CD14-positive monocyte (primary cell): Measurements from ENCODE around the gene CEL. TPM values are rescaled to one million over a fixed set of nuclear protein-coding genes. Genes with fewer than 3 reads are reported as not detected.
A peak's percentile ranks its signal among the peaks of the same experiment; 100 is the strongest.

Source experiments
- DNase-seq, 3 donors: peaks; one replicate each; pipeline ENCODE4 v3.0.0-alpha.2; 2011 to 2022
- H2AFZ ChIP-seq: 2 replicates; pipeline ENCODE4 v1.6.0; 2012; ENCODE audit warnings: mild to moderate bottlenecking, low read depth, low read length, inconsistent platforms; ENCODE audit not compliant: insufficient read depth, poor library complexity, severe bottlenecking
- H3K27ac ChIP-seq, 2 donors: 1 replicate in 1 of 2; 2 replicates in 1 of 2; pipeline ENCODE4 v1.5.1; 2012 to 2013; ENCODE audit warnings: low read length in 2 of 2, control low read depth in 1 of 2, inconsistent platforms in 1 of 2, low read depth in 1 of 2, mild to moderate bottlenecking in 1 of 2
- H3K27me3 ChIP-seq, 2 donors: one replicate each; pipeline versions ENCODE4 v1.6.0 to v1.6.1; 2011 to 2013; ENCODE audit warnings: low read length in 2 of 2; ENCODE audit not compliant: control insufficient read depth in 2 of 2, insufficient read depth in 2 of 2
- H3K36me3 ChIP-seq, 2 donors: replicated peaks in 1 of 2; 1 replicate in 1 of 2; 2 replicates in 1 of 2; pipeline versions ENCODE4 v1.5.1 to v1.6.1; 2012 to 2013; ENCODE audit warnings: low read length in 2 of 2, control low read depth in 1 of 2, inconsistent platforms in 1 of 2, mild to moderate bottlenecking in 1 of 2; ENCODE audit not compliant: insufficient read depth in 2 of 2, control insufficient read depth in 1 of 2
- H3K4me1 ChIP-seq, 2 donors: 1 replicate in 1 of 2; 2 replicates in 1 of 2; pipeline versions ENCODE4 v1.5.1 to v1.6.1; 2012 to 2013; ENCODE audit warnings: low read length in 2 of 2, control low read depth in 1 of 2, inconsistent platforms in 1 of 2, mild to moderate bottlenecking in 1 of 2, moderate library complexity in 1 of 2; ENCODE audit not compliant: insufficient read depth in 2 of 2, control insufficient read depth in 1 of 2
- H3K4me2 ChIP-seq: replicated peaks from 2 replicates; pipeline ENCODE3; 2012; ENCODE audit warnings: low read length, moderate library complexity, mild to moderate bottlenecking; ENCODE audit not compliant: poor library complexity, severe bottlenecking; ENCODE audit errors: extremely low read depth
- H3K4me3 ChIP-seq, 3 experiments: fragments of 200-600 bp in 1 of 3; sonication (generic) in 1 of 3; replicated peaks in 1 of 3; 1 replicate in 2 of 3; 2 replicates in 1 of 3; pipeline ENCODE4 v1.5.1; 2011 to 2013; ENCODE audit warnings: low read length in 3 of 3, mild to moderate bottlenecking in 3 of 3, control low read depth in 2 of 3, low read depth in 2 of 3, inconsistent platforms in 1 of 3, moderate library complexity in 1 of 3
- H3K79me2 ChIP-seq: 2 replicates; pipeline ENCODE4 v1.6.0; 2012; ENCODE audit warnings: mild to moderate bottlenecking, control low read depth, inconsistent platforms, low read length, moderate library complexity; ENCODE audit not compliant: insufficient read depth
- H3K9ac ChIP-seq: 2 replicates; pipeline ENCODE4 v1.6.0; 2017; ENCODE audit warnings: low read length, mild to moderate bottlenecking; ENCODE audit not compliant: insufficient read depth, poor library complexity, severe bottlenecking
- H3K9me3 ChIP-seq, 2 donors: replicated peaks in 1 of 2; 1 replicate in 1 of 2; 2 replicates in 1 of 2; pipeline versions ENCODE4 v1.5.1 to v1.6.1; 2012 to 2013; ENCODE audit warnings: low read length in 2 of 2, control low read depth in 1 of 2; ENCODE audit not compliant: control insufficient read depth in 1 of 2, insufficient read depth in 1 of 2
- H4K20me1 ChIP-seq: 2 replicates; pipeline ENCODE4 v1.6.0; 2012; ENCODE audit warnings: mild to moderate bottlenecking, low read length, control low read depth, moderate library complexity; ENCODE audit not compliant: insufficient read depth
- H3K27ac Mint-ChIP-seq, 7 donors: one replicate each; pipeline ENCODE4 v1.8.0; 2020; ENCODE audit warnings: mild to moderate bottlenecking in 7 of 7, mixed read lengths in 7 of 7, moderate library complexity in 6 of 7, inconsistent platforms in 2 of 7
- H3K27me3 Mint-ChIP-seq, 3 donors: one replicate each; pipeline ENCODE4 v1.8.0; 2021 to 2022; ENCODE audit warnings: low read depth in 3 of 3, mild to moderate bottlenecking in 3 of 3, mixed read lengths in 3 of 3, moderate library complexity in 3 of 3, inconsistent platforms in 1 of 3
- H3K36me3 Mint-ChIP-seq, 2 donors: one replicate each; pipeline ENCODE4 v1.8.0; 2020; ENCODE audit warnings: mixed read lengths in 2 of 2, inconsistent platforms in 1 of 2, mild to moderate bottlenecking in 1 of 2
- H3K4me1 Mint-ChIP-seq: one replicate; pipeline ENCODE4 v1.8.0; 2020; ENCODE audit warnings: mild to moderate bottlenecking, mixed read lengths
- H3K4me3 Mint-ChIP-seq, 2 donors: one replicate each; pipeline ENCODE4 v1.8.0; 2020; ENCODE audit warnings: mild to moderate bottlenecking in 2 of 2, mixed read lengths in 2 of 2, moderate library complexity in 1 of 2
- H3K9me3 Mint-ChIP-seq, 7 donors: one replicate each; pipeline ENCODE4 v1.8.0; 2020 to 2022; ENCODE audit warnings: mixed read lengths in 7 of 7, mild to moderate bottlenecking in 6 of 7, moderate library complexity in 6 of 7, inconsistent platforms in 2 of 7
- WGBS: methylation state at CpG from one replicate; pipeline ENCODE4 v1.1.5; 2013; ENCODE audit warnings: missing lambda C conversion rate; ENCODE audit not compliant: insufficient coverage; 5-methylcytosine and 5-hydroxymethylcytosine counted together
- intact Hi-C, 2 donors: fragments of 100-400 bp; cut with micrococcal nuclease; formaldehyde crosslinking; loops; one replicate each; pipeline versions ENCODE4 v1.15.0 to v1.15.1; 2023
- polyA plus RNA-seq, 3 donors: library from polyadenylated mRNA; depleted of rRNA in 1 of 3; unstranded in 2 of 3; stranded (reverse) in 1 of 3; fragments of 300-500 nt in 2 of 3; fragments of >200 nt in 1 of 3; fragmentation: Illumina TruSeq in 2 of 3; gene quantifications; 1 replicate in 2 of 3; 2 replicates in 1 of 3; pipeline ENCODE4 v1.2.3, GENCODE V29; 2012 to 2021
- TF ChIP-seq, protein P1 (sequence below): fragments of 200-600 bp; IDR thresholded peaks from one replicate; pipeline ENCODE4 v1.8.0; 2022; ENCODE audit warnings: antibody characterized with exemption, mild to moderate bottlenecking

CEL gene
- polyA plus RNA-seq, 3 donors, result 0.24 TPM; not detected in 2

DNA sequence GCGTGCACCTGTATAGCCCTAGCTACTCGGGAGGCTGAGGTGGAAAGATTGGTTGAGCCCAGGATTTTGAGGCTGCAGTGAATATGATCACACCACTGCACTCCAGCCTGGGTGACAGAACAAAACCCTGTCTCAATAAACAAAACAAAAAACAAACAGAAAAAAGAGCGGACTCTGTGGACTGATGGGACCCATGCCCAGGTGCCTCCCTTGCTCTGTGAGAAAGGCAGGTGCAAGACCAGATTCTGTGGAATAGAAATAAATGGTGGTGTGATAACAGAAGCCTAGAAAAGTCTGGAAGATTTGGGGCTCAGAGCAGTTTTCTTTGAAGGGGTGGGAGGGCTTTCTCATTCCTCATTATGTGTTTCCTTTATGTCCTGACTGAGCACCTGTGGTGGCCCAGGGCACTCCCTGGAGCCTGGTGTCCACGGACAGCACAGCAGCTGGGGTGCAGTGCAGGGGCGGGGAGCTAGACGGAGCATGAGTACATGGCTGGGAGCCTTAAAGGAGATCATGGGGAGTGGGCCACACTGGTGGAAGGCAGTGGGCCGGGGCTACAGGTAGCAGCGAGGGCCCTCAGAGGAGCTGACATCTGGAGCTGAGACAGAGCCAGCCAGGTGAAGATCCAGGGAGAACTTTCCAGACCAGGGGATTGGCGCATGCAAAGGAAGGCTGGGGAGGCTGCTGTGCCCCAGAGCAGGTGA lies 15.4 kb upstream of the CEL start:
- peaks cover 79 to 93% of the 10 kb centered on the region in 2 donors for H3K36me3 Mint-ChIP-seq
- TF ChIP-seq, protein P1, sequence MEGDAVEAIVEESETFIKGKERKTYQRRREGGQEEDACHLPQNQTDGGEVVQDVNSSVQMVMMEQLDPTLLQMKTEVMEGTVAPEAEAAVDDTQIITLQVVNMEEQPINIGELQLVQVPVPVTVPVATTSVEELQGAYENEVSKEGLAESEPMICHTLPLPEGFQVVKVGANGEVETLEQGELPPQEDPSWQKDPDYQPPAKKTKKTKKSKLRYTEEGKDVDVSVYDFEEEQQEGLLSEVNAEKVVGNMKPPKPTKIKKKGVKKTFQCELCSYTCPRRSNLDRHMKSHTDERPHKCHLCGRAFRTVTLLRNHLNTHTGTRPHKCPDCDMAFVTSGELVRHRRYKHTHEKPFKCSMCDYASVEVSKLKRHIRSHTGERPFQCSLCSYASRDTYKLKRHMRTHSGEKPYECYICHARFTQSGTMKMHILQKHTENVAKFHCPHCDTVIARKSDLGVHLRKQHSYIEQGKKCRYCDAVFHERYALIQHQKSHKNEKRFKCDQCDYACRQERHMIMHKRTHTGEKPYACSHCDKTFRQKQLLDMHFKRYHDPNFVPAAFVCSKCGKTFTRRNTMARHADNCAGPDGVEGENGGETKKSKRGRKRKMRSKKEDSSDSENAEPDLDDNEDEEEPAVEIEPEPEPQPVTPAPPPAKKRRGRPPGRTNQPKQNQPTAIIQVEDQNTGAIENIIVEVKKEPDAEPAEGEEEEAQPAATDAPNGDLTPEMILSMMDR, result no peak

GRCh38 chr9:133046900-133047295 lies 14.9 kb upstream of the CEL start:
- H3K36me3 Mint-ChIP-seq, result peaks cover 79 to 93% of the 10 kb centered on the region in 2 donors
- no peak overlapping the region for H3K9ac ChIP-seq

More for the DNA sequence above, 15.4 kb upstream of the CEL start:
- Histone ChIP-seq H3K9ac (no peak overlapping the region), H3K27me3 (no peaks in the 10 kb centered on the region), H3K27ac (no peak overlapping the region), H3K4me1 (no peaks in the 10 kb centered on the region), H3K4me3 (no peak overlapping the region), H3K9me3 (no peaks in the 10 kb centered on the region), H3K4me2 (no peak overlapping the region), H2AFZ (no peak overlapping the region), H3K36me3 (peaks cover 87 to 97% of the 10 kb centered on the region in 2 donors), H4K20me1 (peaks cover 7% of the 10 kb centered on the region), H3K79me2 (peaks cover 8% of the 10 kb centered on the region)
- no peaks in the 10 kb centered on the region for H3K9me3 Mint-ChIP-seq
- H3K4me3 Mint-ChIP-seq, result no peak overlapping the region
- H3K27me3 Mint-ChIP-seq, result no peaks in the 10 kb centered on the region
- intact Hi-C loops, result no loop called here
- no peak for DNase-seq
- WGBS, result 100% methylated on average over 6 of the region's 9 CpGs
- H3K27ac Mint-ChIP-seq, result peak overlapping the region in 1 of 7 donors; percentile 69
- no peaks in the 10 kb centered on the region for H3K4me1 Mint-ChIP-seq

More at GRCh38 chr9:133046900-133047295, 14.9 kb upstream of the CEL start:
- Mint-ChIP-seq H3K9me3 (no peaks in the 10 kb centered on the region), H3K4me1 (no peaks in the 10 kb centered on the region), H3K27me3 (no peaks in the 10 kb centered on the region), H3K27ac (peak overlapping the region in 1 of 7 donors; percentile 46), H3K4me3 (no peak overlapping the region)
- peaks cover 88 to 97% of the 10 kb centered on the region in 2 donors for H3K36me3 ChIP-seq
- no peak for DNase-seq
- TF ChIP-seq, protein P1, result no peak
- no peak overlapping the region for H3K4me3 ChIP-seq
- no peaks in the 10 kb centered on the region for H3K4me1 ChIP-seq
- peaks cover 1% of the 10 kb centered on the region for H4K20me1 ChIP-seq
- 88% methylated on average over 3 of the region's 7 CpGs for WGBS
- intact Hi-C loops, result no loop called here
- peaks cover 4% of the 10 kb centered on the region for H3K79me2 ChIP-seq
- H3K4me2 ChIP-seq, result no peak overlapping the region
- no peaks in the 10 kb centered on the region for H3K9me3 ChIP-seq
- no peaks in the 10 kb centered on the region for H3K27me3 ChIP-seq
- no peak overlapping the region for H3K27ac ChIP-seq
- no peak overlapping the region for H2AFZ ChIP-seq
